GM19455 (cell line): ENCODE data around the gene ZCCHC24.
"Not testable (repeated sequence)": the region's sequence is repeated elsewhere in the genome, so short reads cannot be mapped to it uniquely, and the experiment has no call there.

Experiments used
- ATAC-seq: cut with Tn5 transposase; IDR thresholded peaks from one replicate; pipeline ENCODE4 v1.9.1; 2021; ENCODE audit not compliant: unreplicated experiment

The ZCCHC24 gene

GRCh38 chr10:79447249-79447648, 1.8 kb upstream of the ZCCHC24 start:
- not testable (repeated sequence) for ATAC-seq

- no peak for ATAC-seq
Measured at GRCh38 chr10:79446758-79447084, 1.3 kb upstream of the ZCCHC24 start.

GRCh38 chr10:79445977-79446757, 743 bp upstream of the ZCCHC24 start:
- ATAC-seq: peak; percentile 5

GRCh38 chr10:79444199-79445119, 965 bp downstream of the ZCCHC24 start:
- peak; percentile 34 for ATAC-seq

GRCh38 chr10:79443338-79444198, 1.9 kb downstream of the ZCCHC24 start:
- no peak for ATAC-seq

- no peak for ATAC-seq
Measured at GRCh38 chr10:79442171-79443040, 3.0 kb downstream of the ZCCHC24 start.

GRCh38 chr10:79441433-79441832, 4.0 kb downstream of the ZCCHC24 start:
- no peak for ATAC-seq

GRCh38 chr10:79440281-79440680, 5.1 kb downstream of the ZCCHC24 start:
- ATAC-seq: no peak

GRCh38 chr10:79438699-79439085, 6.7 kb downstream of the ZCCHC24 start:
- ATAC-seq: no peak

- ATAC-seq: no peak
Measured at GRCh38 chr10:79438021-79438698, 7.3 kb downstream of the ZCCHC24 start.

- no peak for ATAC-seq
Measured at GRCh38 chr10:79437111-79437814, 8.2 kb downstream of the ZCCHC24 start.

GRCh38 chr10:79436850-79437103, 8.6 kb downstream of the ZCCHC24 start:
- no peak for ATAC-seq

- no peak for ATAC-seq
Measured at GRCh38 chr10:79436066-79436849, 9.2 kb downstream of the ZCCHC24 start.

- no peak for ATAC-seq
Measured at GRCh38 chr10:79435271-79436065, 10.0 kb downstream of the ZCCHC24 start.

GRCh38 chr10:79434821-79435251, 10.6 kb downstream of the ZCCHC24 start:
- no peak for ATAC-seq

- ATAC-seq: no peak
Measured at GRCh38 chr10:79434223-79434687, 11.2 kb downstream of the ZCCHC24 start.
